ENCODE data around the gene LLPH. TPM values are rescaled to one million over a fixed set of nuclear protein-coding genes. Genes with fewer than 3 reads are reported as not detected.

The LLPH gene
- total and polyA plus RNA-seq, 5 donors from 2014 or later, result 31.2 to 52.4 (median 35.3) TPM

- peaks cover 16 to 17% of the 10 kb centered on the region in 2 experiments for H3K9me3 ChIP-seq (ENCODE audit: control insufficient read depth in 2 of 2, low read length in 2 of 2)
- H3K9me3 Mint-ChIP-seq, result peaks cover 0 to 22% (median 4%) of the 10 kb centered on the region in 7 donors
- H3K4me1 ChIP-seq (ENCODE audit: control insufficient read depth, insufficient read depth, low read length, poor library complexity, severe bottlenecking), result no peaks in the 10 kb centered on the region
- H3K4me3 ChIP-seq (ENCODE audit: low read depth, low read length), result peak overlapping the region; percentile 16
- H3K27me3 ChIP-seq (ENCODE audit: control insufficient read depth, insufficient read depth, low read length), result no peaks in the 10 kb centered on the region
- H3K27me3 Mint-ChIP-seq, result no peaks in the 10 kb centered on the region
- H3K4me1 Mint-ChIP-seq, result peaks cover 11 to 22% (median 13%) of the 10 kb centered on the region in 4 donors
- DNase-seq (peak in 1 of 3 donors; percentile 16), ATAC-seq (ENCODE audit: low read depth in 2 of 2) (no peak)
- H3K27ac Mint-ChIP-seq, result no peak overlapping the region
- H3K36me3 ChIP-seq (ENCODE audit: control insufficient read depth, insufficient read depth, low read length), result peaks cover 90% of the 10 kb centered on the region
- H3K36me3 Mint-ChIP-seq, result peaks cover 59% of the 10 kb centered on the region
- no peak overlapping the region for H3K27ac ChIP-seq (ENCODE audit: insufficient read depth, low read length, poor library complexity, severe bottlenecking)
- no peak overlapping the region for H3K4me3 Mint-ChIP-seq
These were observed 10.2 kb upstream of the LLPH start for GRCh38 chr12:66140731-66141130.

DNA sequence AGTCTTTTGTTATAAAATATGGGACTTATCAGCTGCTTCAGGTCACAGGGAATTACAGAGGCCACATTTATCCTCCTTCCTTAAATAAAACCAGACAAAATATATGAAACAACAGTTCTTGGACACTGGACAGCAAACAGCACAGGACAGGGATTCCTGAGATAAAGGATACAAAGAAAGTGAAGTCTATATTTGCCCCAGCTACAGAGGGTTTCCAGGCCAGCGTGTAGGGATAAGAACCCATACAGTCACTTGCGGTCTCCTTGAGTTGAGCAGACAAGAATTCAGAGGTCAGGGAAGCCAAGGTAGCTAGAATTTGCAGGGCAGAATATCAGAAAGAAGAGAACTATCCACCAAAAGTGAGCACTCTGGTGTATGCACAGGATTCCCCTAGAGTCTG, 8.8 kb upstream of the LLPH start:
- Histone ChIP-seq H3K27ac (ENCODE audit: insufficient read depth, low read length, poor library complexity, severe bottlenecking) (no peak overlapping the region), H3K4me3 (ENCODE audit: low read depth, low read length) (no peak overlapping the region), H3K9me3 (ENCODE audit: control insufficient read depth in 2 of 2, low read length in 2 of 2) (peaks cover 16 to 17% of the 10 kb centered on the region in 2 experiments), H3K36me3 (ENCODE audit: control insufficient read depth, insufficient read depth, low read length) (peaks cover 77% of the 10 kb centered on the region), H3K4me1 (ENCODE audit: control insufficient read depth, insufficient read depth, low read length, poor library complexity, severe bottlenecking) (no peaks in the 10 kb centered on the region), H3K27me3 (ENCODE audit: control insufficient read depth, insufficient read depth, low read length) (no peaks in the 10 kb centered on the region)
- peaks cover 0 to 17% (median 4%) of the 10 kb centered on the region in 4 donors for H3K4me1 Mint-ChIP-seq
- DNase-seq, result no peak
- H3K36me3 Mint-ChIP-seq, result peaks cover 48% of the 10 kb centered on the region
- ATAC-seq (ENCODE audit: low read depth in 2 of 2), result no peak
- H3K9me3 Mint-ChIP-seq, result peaks cover 0 to 22% (median 4%) of the 10 kb centered on the region in 7 donors
- H3K27me3 Mint-ChIP-seq, result no peaks in the 10 kb centered on the region
- H3K27ac Mint-ChIP-seq, result peak overlapping the region in 1 of 3 donors; percentile 52
- H3K4me3 Mint-ChIP-seq, result no peak overlapping the region

GRCh38 chr12:66137937-66138336, 7.4 kb upstream of the LLPH start:
- Histone ChIP-seq H3K4me3 (ENCODE audit: low read depth, low read length) (no peak overlapping the region), H3K27me3 (ENCODE audit: control insufficient read depth, insufficient read depth, low read length) (no peaks in the 10 kb centered on the region), H3K36me3 (ENCODE audit: control insufficient read depth, insufficient read depth, low read length) (peaks cover 66% of the 10 kb centered on the region), H3K27ac (ENCODE audit: insufficient read depth, low read length, poor library complexity, severe bottlenecking) (no peak overlapping the region), H3K9me3 (ENCODE audit: control insufficient read depth in 2 of 2, low read length in 2 of 2) (peaks cover 16 to 17% of the 10 kb centered on the region in 2 experiments), H3K4me1 (ENCODE audit: control insufficient read depth, insufficient read depth, low read length, poor library complexity, severe bottlenecking) (no peaks in the 10 kb centered on the region)
- DNase-seq (no peak), ATAC-seq (ENCODE audit: low read depth in 2 of 2) (no peak)
- peaks cover 0 to 22% (median 4%) of the 10 kb centered on the region in 7 donors for H3K9me3 Mint-ChIP-seq
- H3K27me3 Mint-ChIP-seq, result no peaks in the 10 kb centered on the region
- H3K4me1 Mint-ChIP-seq, result peaks cover 2 to 10% (median 5%) of the 10 kb centered on the region in 4 donors
- no peak overlapping the region for H3K27ac Mint-ChIP-seq
- H3K4me3 Mint-ChIP-seq, result no peak overlapping the region
- H3K36me3 Mint-ChIP-seq, result peaks cover 35% of the 10 kb centered on the region

GRCh38 chr12:66132408-66132807, 1.9 kb upstream of the LLPH start:
- Mint-ChIP-seq H3K9me3 (no peaks in the 10 kb centered on the region), H3K4me3 (peak overlapping the region in 3 of 4 donors; percentile 35 to 98 (median 87)), H3K4me1 (peaks cover 34 to 56% (median 41%) of the 10 kb centered on the region in 4 donors), H3K27ac (peak overlapping the region; percentile 12 to 65 (median 31)), H3K36me3 (peaks cover 13% of the 10 kb centered on the region), H3K27me3 (no peaks in the 10 kb centered on the region)
- Histone ChIP-seq H3K4me1 (ENCODE audit: control insufficient read depth, insufficient read depth, low read length, poor library complexity, severe bottlenecking) (peaks cover 34% of the 10 kb centered on the region), H3K27ac (ENCODE audit: insufficient read depth, low read length, poor library complexity, severe bottlenecking) (no peak overlapping the region), H3K27me3 (ENCODE audit: control insufficient read depth, insufficient read depth, low read length) (no peaks in the 10 kb centered on the region), H3K4me3 (ENCODE audit: low read depth, low read length) (no peak overlapping the region), H3K36me3 (ENCODE audit: control insufficient read depth, insufficient read depth, low read length) (peaks cover 26% of the 10 kb centered on the region), H3K9me3 (ENCODE audit: control insufficient read depth in 2 of 2, low read length in 2 of 2) (no peaks in the 10 kb centered on the region)
- DNase-seq, result no peak
- no peak for ATAC-seq (ENCODE audit: low read depth in 2 of 2)

DNA sequence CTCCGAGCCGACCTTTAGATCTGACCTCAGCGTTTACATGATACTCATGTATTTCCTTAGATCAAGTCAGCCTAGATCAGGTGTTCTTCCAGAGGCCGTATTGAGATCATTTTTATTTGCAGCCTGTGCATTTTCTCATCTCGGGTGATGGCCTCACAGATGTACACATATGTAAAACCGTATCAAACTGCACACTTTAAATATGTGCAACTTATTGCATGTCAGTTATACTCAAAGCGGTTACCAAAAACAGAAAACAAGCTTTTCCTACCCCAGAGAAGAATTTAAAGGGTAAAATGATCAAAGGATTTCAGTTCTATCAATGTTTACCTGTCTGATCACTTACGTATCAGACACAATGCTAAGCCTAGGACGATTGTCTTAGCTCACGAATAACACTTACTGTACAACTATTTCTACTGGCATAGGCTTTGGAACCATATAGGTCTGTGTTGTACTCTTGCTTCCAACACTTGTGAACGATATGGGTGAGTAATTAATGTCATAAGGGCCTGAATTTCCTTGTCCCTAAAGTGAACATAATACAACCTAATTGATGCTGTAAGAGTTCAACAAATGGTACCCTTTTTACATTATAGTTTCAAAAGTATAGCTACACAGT, 628 bp upstream of the LLPH start:
- Histone ChIP-seq H3K27me3 (ENCODE audit: control insufficient read depth, insufficient read depth, low read length) (no peaks in the 10 kb centered on the region), H3K4me3 (ENCODE audit: low read depth, low read length) (peak overlapping the region; percentile 90), H3K9me3 (ENCODE audit: control insufficient read depth in 2 of 2, low read length in 2 of 2) (no peaks in the 10 kb centered on the region), H3K36me3 (ENCODE audit: control insufficient read depth, insufficient read depth, low read length) (peaks cover 23% of the 10 kb centered on the region), H3K27ac (ENCODE audit: insufficient read depth, low read length, poor library complexity, severe bottlenecking) (peak overlapping the region; percentile 88), H3K4me1 (ENCODE audit: control insufficient read depth, insufficient read depth, low read length, poor library complexity, severe bottlenecking) (peaks cover 34% of the 10 kb centered on the region)
- peak overlapping the region; percentile 98 to 100 (median 98) for H3K27ac Mint-ChIP-seq
- DNase-seq (no peak), ATAC-seq (ENCODE audit: low read depth in 2 of 2) (no peak)
- H3K4me3 Mint-ChIP-seq, result peak overlapping the region; percentile 98 to 99 (median 99)
- H3K9me3 Mint-ChIP-seq, result no peaks in the 10 kb centered on the region
- H3K36me3 Mint-ChIP-seq, result peaks cover 23% of the 10 kb centered on the region
- H3K27me3 Mint-ChIP-seq, result no peaks in the 10 kb centered on the region
- peaks cover 40 to 67% (median 50%) of the 10 kb centered on the region in 4 donors for H3K4me1 Mint-ChIP-seq

- DNase-seq (no peak), ATAC-seq (ENCODE audit: low read depth in 2 of 2) (no peak)
- Mint-ChIP-seq H3K36me3 (peaks cover 34% of the 10 kb centered on the region), H3K4me1 (peaks cover 42 to 76% (median 60%) of the 10 kb centered on the region in 4 donors), H3K27ac (peak overlapping the region; percentile 98 to 100 (median 98)), H3K9me3 (no peaks in the 10 kb centered on the region), H3K4me3 (peak overlapping the region; percentile 98 to 99 (median 99)), H3K27me3 (no peaks in the 10 kb centered on the region)
- Histone ChIP-seq H3K27ac (ENCODE audit: insufficient read depth, low read length, poor library complexity, severe bottlenecking) (peak overlapping the region; percentile 88), H3K9me3 (ENCODE audit: control insufficient read depth in 2 of 2, low read length in 2 of 2) (no peaks in the 10 kb centered on the region), H3K27me3 (ENCODE audit: control insufficient read depth, insufficient read depth, low read length) (no peaks in the 10 kb centered on the region), H3K4me1 (ENCODE audit: control insufficient read depth, insufficient read depth, low read length, poor library complexity, severe bottlenecking) (peaks cover 34% of the 10 kb centered on the region), H3K36me3 (ENCODE audit: control insufficient read depth, insufficient read depth, low read length) (peaks cover 30% of the 10 kb centered on the region), H3K4me3 (ENCODE audit: low read depth, low read length) (peak overlapping the region; percentile 90)
These were observed 650 bp downstream of the LLPH start for GRCh38 chr12:66129934-66130266.

- Histone ChIP-seq H3K27ac (ENCODE audit: insufficient read depth, low read length, poor library complexity, severe bottlenecking) (no peak overlapping the region), H3K9me3 (ENCODE audit: control insufficient read depth in 2 of 2, low read length in 2 of 2) (no peaks in the 10 kb centered on the region), H3K4me1 (ENCODE audit: control insufficient read depth, insufficient read depth, low read length, poor library complexity, severe bottlenecking) (peaks cover 34% of the 10 kb centered on the region), H3K36me3 (ENCODE audit: control insufficient read depth, insufficient read depth, low read length) (peaks cover 52% of the 10 kb centered on the region), H3K4me3 (ENCODE audit: low read depth, low read length) (no peak overlapping the region), H3K27me3 (ENCODE audit: control insufficient read depth, insufficient read depth, low read length) (no peaks in the 10 kb centered on the region)
- no peaks in the 10 kb centered on the region for H3K27me3 Mint-ChIP-seq
- no peaks in the 10 kb centered on the region for H3K9me3 Mint-ChIP-seq
- H3K27ac Mint-ChIP-seq, result no peak overlapping the region
- H3K4me3 Mint-ChIP-seq, result peak overlapping the region in 3 of 4 donors; percentile 0 to 98 (median 52)
- DNase-seq, result no peak
- ATAC-seq (ENCODE audit: low read depth in 2 of 2), result no peak
- H3K4me1 Mint-ChIP-seq, result peaks cover 45 to 77% (median 61%) of the 10 kb centered on the region in 4 donors
- peaks cover 52% of the 10 kb centered on the region for H3K36me3 Mint-ChIP-seq
These were observed 2.9 kb downstream of the LLPH start for GRCh38 chr12:66127650-66128049.

DNA sequence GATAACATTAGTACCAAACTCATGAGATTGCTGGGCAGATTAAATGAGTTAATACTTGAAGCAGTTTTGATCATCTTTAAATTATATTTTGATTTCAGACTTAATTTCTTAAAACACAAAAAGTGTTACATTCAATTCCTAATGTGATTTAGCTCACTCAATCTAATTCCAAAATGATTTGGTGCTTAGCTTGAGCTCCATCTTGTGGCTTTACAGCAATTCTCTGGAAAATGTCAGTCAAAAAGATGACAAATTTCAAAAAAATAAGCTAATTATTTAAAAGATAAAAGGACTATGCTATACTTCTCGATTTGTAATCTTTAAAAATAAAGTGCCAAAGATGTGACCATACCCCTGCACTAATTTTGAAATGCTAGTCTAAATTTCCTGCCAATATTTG, 10.1 kb downstream of the LLPH start:
- Histone ChIP-seq H3K4me1 (ENCODE audit: control insufficient read depth, insufficient read depth, low read length, poor library complexity, severe bottlenecking) (peaks cover 9% of the 10 kb centered on the region), H3K9me3 (ENCODE audit: control insufficient read depth in 2 of 2, low read length in 2 of 2) (no peaks in the 10 kb centered on the region), H3K27ac (ENCODE audit: insufficient read depth, low read length, poor library complexity, severe bottlenecking) (no peak overlapping the region), H3K36me3 (ENCODE audit: control insufficient read depth, insufficient read depth, low read length) (peaks cover 41% of the 10 kb centered on the region), H3K27me3 (ENCODE audit: control insufficient read depth, insufficient read depth, low read length) (no peaks in the 10 kb centered on the region), H3K4me3 (ENCODE audit: low read depth, low read length) (no peak overlapping the region)
- H3K36me3 Mint-ChIP-seq, result peaks cover 43% of the 10 kb centered on the region
- no peaks in the 10 kb centered on the region for H3K9me3 Mint-ChIP-seq
- no peaks in the 10 kb centered on the region for H3K27me3 Mint-ChIP-seq
- H3K4me1 Mint-ChIP-seq, result peaks cover 14 to 24% (median 19%) of the 10 kb centered on the region in 4 donors
- ATAC-seq (ENCODE audit: low read depth in 2 of 2), result no peak
- peak overlapping the region in 1 of 3 donors; percentile 29 for H3K27ac Mint-ChIP-seq
- no peak overlapping the region for H3K4me3 Mint-ChIP-seq
- DNase-seq, result no peak
